Stimulated activated CD8-positive, alpha-beta memory T cell treated with anti-CD3 and anti-CD28 coated beads, Interleukin-7, amount 100 ng/mL, for 24 hours (primary cell): Measurements from ENCODE around the gene OR4C13.
"Not testable (repeated sequence)": the region's sequence is repeated elsewhere in the genome, so short reads cannot be mapped to it uniquely, and the experiment has no call there.

Source experiments
- DNase-seq: peaks from one replicate; pipeline ENCODE4 v3.0.0-alpha.2; 2020; ENCODE audit warnings: low read depth

OR4C13 gene

DNA sequence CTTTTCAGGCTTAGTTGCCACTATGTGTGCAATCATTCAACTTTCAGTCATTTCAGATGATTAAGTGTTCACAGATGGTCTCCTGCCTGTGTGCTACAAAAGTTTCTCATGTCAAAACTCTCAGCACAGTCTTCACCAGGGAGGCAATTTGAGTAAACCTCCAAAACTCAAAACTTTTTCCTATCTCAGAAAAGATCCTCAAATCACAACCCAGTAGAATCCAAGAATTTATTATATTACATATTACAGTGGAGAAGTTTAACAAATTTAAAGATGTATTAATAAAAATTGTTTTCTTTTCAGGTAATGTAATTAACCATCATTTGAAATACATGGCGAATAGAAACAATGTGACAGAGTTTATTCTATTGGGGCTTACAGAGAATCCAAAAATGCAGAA, at the start of gene OR4C13:
Gene OR4C13, plus strand, starts transcription at position 301 of the 400 bp plus-strand sequence. Its CDS starts 32 bp downstream, at position 333.
- no peak for DNase-seq

DNA sequence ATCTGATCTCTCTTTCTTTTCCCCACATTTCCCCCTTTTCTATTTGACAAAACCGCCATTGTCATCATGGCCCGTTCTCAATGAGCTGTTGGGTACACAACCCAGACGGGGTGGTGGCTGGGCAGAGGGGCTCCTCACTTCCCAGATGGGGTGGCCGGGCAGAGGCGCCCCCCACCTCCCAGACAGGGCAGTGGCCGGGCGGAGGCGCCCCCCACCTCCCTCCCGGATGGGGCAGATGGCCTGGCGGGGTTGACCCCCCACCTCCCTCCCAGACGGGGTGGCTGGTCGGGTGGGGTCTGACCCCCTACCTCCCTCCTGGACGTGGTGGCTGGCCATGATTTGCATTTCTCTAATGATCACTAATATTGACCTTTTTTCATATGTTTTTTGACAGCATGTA, 40.7 kb upstream of the OR4C13 start:
- not testable (repeated sequence) for DNase-seq

DNA sequence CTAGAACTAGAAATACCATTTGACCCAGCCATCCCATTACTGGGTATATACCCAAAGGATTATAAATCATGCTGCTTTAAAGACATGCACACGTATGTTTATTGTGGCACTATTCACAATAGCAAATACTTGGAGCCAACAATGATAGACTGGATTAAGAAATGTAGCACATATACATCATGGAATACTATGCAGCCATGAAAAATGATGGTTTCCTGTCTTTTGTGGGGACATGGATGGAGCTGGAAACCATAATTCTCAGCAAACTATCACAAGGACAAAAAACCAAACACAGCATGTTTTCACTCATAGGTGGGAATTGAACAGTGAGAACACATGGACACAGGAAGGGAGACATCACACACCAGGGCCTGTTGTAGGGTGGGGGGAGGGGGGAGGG, 3.5 kb upstream of the OR4C13 start:
- DNase-seq = not testable (repeated sequence)

DNA sequence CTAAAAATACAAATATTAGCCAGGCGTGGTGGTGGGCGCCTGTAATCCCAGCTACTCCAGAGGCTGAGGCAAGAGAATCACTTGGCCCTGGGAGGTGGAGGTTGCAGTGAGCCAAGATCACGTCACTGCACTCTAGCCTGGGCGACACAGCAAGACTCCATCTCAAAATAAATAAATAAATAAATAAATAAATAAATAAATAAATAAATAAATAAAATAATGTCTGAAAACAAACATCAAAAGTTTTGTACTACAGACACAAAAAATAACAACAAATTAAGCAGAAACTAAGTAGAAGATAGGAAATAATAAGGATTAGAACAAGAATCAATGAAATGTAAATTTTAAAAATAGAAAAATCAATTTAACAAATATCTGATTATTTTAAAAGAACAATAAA, 21.2 kb downstream of the OR4C13 start:
- DNase-seq = not testable (repeated sequence)

DNA sequence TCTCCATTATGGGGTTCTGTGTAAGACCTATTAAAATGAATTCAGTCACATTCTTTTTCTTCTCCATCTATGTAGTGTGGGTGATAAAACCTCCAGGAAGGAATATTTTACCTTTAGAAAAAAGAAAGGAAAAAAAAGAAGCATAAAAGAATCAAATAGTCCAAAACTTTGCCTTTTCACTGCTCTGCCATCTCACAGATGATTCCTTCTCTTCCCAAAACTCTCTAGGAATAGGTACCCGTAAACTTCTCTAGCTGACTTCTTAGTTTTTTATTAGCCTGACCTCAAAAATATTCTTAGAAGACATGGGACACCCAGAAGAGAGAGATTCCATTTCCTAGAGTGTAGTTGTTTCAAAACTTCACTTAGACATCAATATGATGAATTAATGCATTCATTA, 30.2 kb downstream of the OR4C13 start, which contains the start of gene OR4C12:
Gene OR4C12, minus strand, starts transcription at position 101 of the 400 bp plus-strand sequence. Its CDS starts 34 bp downstream, at position 67.
- DNase-seq = not testable (repeated sequence)

DNA sequence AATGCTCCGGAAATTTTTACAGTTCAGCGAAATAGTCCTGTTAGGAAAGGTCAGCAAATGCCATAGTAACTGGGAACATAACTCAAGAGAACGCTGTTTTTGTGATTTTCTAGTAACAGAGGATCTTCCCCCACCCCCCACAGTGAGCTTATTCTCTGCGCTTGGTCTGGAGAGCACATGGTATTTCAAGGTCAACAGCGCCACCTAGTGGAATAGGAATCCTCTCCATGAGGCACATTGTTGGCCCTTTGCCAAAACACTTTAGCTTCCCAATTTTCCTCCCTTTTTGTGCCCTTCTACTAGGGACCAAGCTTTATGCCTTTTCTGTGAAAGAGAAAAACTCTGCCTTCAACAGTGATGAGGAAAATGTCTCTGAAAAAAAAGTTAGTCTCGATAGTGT, 43.4 kb downstream of the OR4C13 start:
- DNase-seq = no peak
